Measurements from ENCODE around the gene MROH8. TPM values are rescaled to one million over a fixed set of nuclear protein-coding genes. Genes with fewer than 3 reads are reported as not detected.

MROH8 gene
- total and polyA plus RNA-seq, 2 of the 13 experiments (the other 11 are each of a cell fraction or from before 2014, with no cell fraction given) = 2.6 to 5.5 TPM

DNA sequence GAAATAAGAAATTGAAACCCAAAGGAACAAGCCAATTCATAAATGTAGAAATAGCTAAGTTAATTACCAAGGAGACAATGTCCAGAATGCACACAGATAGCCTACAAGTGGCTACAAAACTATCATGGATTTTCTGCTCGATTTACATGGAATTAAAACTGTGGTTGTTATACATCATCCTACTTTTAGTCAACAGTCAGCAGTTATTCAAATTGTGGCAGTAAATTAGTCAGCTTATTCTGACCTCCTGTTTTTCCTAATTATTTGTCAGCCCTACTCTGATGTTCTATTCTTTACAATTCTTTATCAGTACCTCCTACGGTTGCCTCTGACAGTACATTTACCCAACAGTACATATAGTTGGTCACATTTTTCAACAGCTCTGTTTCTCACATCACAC lies 113.2 kb downstream of the MROH8 start:
- ATAC-seq (no peak), DNase-seq (ENCODE audit: low spot score) (no peak), FAIRE-seq (no peak)
- intact Hi-C loops (cut with micrococcal nuclease; ENCODE audit: unreplicated experiment) = no loop called here
- BruUV-seq (replicated peaks) = TSS peak; percentile 42
- Histone ChIP-seq H3K9ac (ENCODE audit: insufficient read depth, low read depth, low read length) (no peak overlapping the region), H4K20me1 (ENCODE audit: insufficient read depth, low read length) (no peaks in the 10 kb centered on the region), H3K36me3 (replicated peaks in 1 of 2; ENCODE audit: control insufficient read depth in 1 of 2, insufficient read depth in 2 of 2, low read length in 2 of 2) (peaks cover 18 to 51% of the 10 kb centered on the region in 2 experiments), H3K4me3 (replicated peaks in 1 of 3; ENCODE audit: insufficient read depth in 1 of 3, low read depth in 2 of 3, low read length in 3 of 3) (no peak overlapping the region), H3K4me2 (ENCODE audit: low read depth, low read length) (no peak overlapping the region), H2AFZ (ENCODE audit: low read length) (no peak overlapping the region), H3K27me3 (ENCODE audit: control insufficient read depth in 1 of 2, insufficient read depth in 2 of 2, low read length in 2 of 2) (no peaks in the 10 kb centered on the region), H3K9me3 (ENCODE audit: low read length) (no peaks in the 10 kb centered on the region), H3K79me2 (ENCODE audit: insufficient read depth, low read length) (no peaks in the 10 kb centered on the region), H3K4me1 (ENCODE audit: insufficient read depth, low read length) (no peaks in the 10 kb centered on the region), H3K27ac (ENCODE audit: extremely low read length, insufficient read depth, low read length) (no peak overlapping the region)
- ChIA-PET POLR2A (no interaction called here), CTCF (ENCODE audit: low intra/inter-chr PET ratio, low total read pairs) (no interaction called here)
- in situ Hi-C loops (cut with HindIII; ENCODE audit: extremely low pct_ligation_motif_present, low pct_unique_long_range_greater_than_20kb) = no loop called here
- WGBS (ENCODE audit: low lambda C conversion rate) = 92% methylated on average over 2 of the region's 2 CpGs
- no peak for TF ChIP-seq ZNF709 (CRISPR knock-in tag; IDR thresholded peaks at IDR 0.05)
- TF ChIP-seq MAFK (conservative IDR thresholded peaks at IDR 0.05 in 1 of 2, IDR thresholded peaks at IDR 0.05 in 1 of 2; ENCODE audit: low read length in 2 of 2) = peak; percentile 90 to 94
- TF ChIP-seq ZNF501 (CRISPR knock-in tag; IDR thresholded peaks at IDR 0.05) = no peak
- TF ChIP-seq, protein P1, sequence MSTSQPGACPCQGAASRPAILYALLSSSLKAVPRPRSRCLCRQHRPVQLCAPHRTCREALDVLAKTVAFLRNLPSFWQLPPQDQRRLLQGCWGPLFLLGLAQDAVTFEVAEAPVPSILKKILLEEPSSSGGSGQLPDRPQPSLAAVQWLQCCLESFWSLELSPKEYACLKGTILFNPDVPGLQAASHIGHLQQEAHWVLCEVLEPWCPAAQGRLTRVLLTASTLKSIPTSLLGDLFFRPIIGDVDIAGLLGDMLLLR (CRISPR knock-in tag; IDR thresholded peaks at IDR 0.05) = no peak
- peak; percentile 91 for TF ChIP-seq MAFF (IDR thresholded peaks at IDR 0.05; ENCODE audit: low read depth, low read length)
- no peak for TF ChIP-seq HIVEP1 (CRISPR knock-in tag; IDR thresholded peaks at IDR 0.05)

DNA sequence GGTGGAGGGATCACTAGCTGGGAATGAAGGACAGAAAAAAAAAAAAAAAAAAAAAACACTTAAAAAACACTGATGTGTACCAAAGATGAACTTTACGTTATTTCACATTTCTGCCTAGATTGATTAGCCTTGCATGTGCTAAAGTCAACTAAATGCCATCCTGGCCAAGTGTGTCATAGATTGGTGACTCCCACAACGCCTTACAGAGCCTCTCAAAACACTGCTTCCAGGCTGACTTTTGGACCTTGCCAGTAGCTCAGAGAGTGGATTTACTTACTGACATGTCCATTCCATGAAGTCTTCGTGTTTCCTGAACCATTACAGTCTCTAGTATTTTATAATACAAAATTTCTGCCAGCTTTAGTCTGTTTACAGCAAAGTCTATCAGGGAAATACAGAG lies 124.1 kb downstream of the MROH8 start:
- no peak for DNase-seq (ENCODE audit: low spot score)
- no peak; the same call in 2 of the 3 replicates for ATAC-seq
- POLR2A ChIA-PET = no interaction called here
- Histone ChIP-seq H3K27me3 (ENCODE audit: control insufficient read depth in 1 of 2, insufficient read depth in 2 of 2, low read length in 2 of 2) (no peaks in the 10 kb centered on the region), H3K9me3 (ENCODE audit: low read length) (no peaks in the 10 kb centered on the region), H2AFZ (ENCODE audit: low read length) (no peak overlapping the region), H3K36me3 (replicated peaks in 1 of 2; ENCODE audit: control insufficient read depth in 1 of 2, insufficient read depth in 2 of 2, low read length in 2 of 2) (peaks cover 14 to 57% of the 10 kb centered on the region in 2 experiments), H4K20me1 (ENCODE audit: insufficient read depth, low read length) (no peaks in the 10 kb centered on the region), H3K4me3 (replicated peaks in 1 of 3; ENCODE audit: insufficient read depth in 1 of 3, low read depth in 2 of 3, low read length in 3 of 3) (no peak overlapping the region), H3K27ac (ENCODE audit: extremely low read length, insufficient read depth, low read length) (no peak overlapping the region), H3K4me1 (ENCODE audit: insufficient read depth, low read length) (no peaks in the 10 kb centered on the region), H3K9ac (ENCODE audit: insufficient read depth, low read depth, low read length) (no peak overlapping the region), H3K79me2 (ENCODE audit: insufficient read depth, low read length) (no peaks in the 10 kb centered on the region), H3K4me2 (ENCODE audit: low read depth, low read length) (no peak overlapping the region)
- intact Hi-C loops (cut with micrococcal nuclease; ENCODE audit: unreplicated experiment) (no loop called here), in situ Hi-C loops (cut with HindIII; ENCODE audit: extremely low pct_ligation_motif_present, low pct_unique_long_range_greater_than_20kb) (no loop called here)
- CTCF ChIA-PET (ENCODE audit: low intra/inter-chr PET ratio, low total read pairs) = no interaction called here
- no peak for FAIRE-seq
- 97% methylated on average over 3 of the region's 3 CpGs for WGBS (ENCODE audit: low lambda C conversion rate)
- TSS peak; percentile 23 for BruUV-seq (replicated peaks)
- TF ChIP-seq ZNF343 (CRISPR knock-in tag; IDR thresholded peaks at IDR 0.05) (no peak), BORCS8-MEF2B (CRISPR knock-in tag; IDR thresholded peaks at IDR 0.05) (no peak), ZNF790 (CRISPR knock-in tag; IDR thresholded peaks at IDR 0.05; ENCODE audit: borderline replicate concordance) (no peak), HDAC2 (CRISPR knock-in tag; IDR thresholded peaks at IDR 0.05) (no peak), ZNF7 (CRISPR knock-in tag; IDR thresholded peaks at IDR 0.05) (no peak), ATF7-NPFF (CRISPR knock-in tag; IDR thresholded peaks at IDR 0.05; ENCODE audit: low read depth) (no peak), ZNF331 (CRISPR knock-in tag; IDR thresholded peaks at IDR 0.05) (no peak), SRSF1 (optimal IDR thresholded peaks at IDR 0.05; ENCODE audit: low read depth, low read length) (no peak)
- TF ChIP-seq, protein P2, sequence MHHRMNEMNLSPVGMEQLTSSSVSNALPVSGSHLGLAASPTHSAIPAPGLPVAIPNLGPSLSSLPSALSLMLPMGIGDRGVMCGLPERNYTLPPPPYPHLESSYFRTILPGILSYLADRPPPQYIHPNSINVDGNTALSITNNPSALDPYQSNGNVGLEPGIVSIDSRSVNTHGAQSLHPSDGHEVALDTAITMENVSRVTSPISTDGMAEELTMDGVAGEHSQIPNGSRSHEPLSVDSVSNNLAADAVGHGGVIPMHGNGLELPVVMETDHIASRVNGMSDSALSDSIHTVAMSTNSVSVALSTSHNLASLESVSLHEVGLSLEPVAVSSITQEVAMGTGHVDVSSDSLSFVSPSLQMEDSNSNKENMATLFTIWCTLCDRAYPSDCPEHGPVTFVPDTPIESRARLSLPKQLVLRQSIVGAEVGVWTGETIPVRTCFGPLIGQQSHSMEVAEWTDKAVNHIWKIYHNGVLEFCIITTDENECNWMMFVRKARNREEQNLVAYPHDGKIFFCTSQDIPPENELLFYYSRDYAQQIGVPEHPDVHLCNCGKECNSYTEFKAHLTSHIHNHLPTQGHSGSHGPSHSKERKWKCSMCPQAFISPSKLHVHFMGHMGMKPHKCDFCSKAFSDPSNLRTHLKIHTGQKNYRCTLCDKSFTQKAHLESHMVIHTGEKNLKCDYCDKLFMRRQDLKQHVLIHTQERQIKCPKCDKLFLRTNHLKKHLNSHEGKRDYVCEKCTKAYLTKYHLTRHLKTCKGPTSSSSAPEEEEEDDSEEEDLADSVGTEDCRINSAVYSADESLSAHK (CRISPR knock-in tag; IDR thresholded peaks at IDR 0.05; ENCODE audit: borderline replicate concordance) = no peak
- TF ChIP-seq, protein P3, sequence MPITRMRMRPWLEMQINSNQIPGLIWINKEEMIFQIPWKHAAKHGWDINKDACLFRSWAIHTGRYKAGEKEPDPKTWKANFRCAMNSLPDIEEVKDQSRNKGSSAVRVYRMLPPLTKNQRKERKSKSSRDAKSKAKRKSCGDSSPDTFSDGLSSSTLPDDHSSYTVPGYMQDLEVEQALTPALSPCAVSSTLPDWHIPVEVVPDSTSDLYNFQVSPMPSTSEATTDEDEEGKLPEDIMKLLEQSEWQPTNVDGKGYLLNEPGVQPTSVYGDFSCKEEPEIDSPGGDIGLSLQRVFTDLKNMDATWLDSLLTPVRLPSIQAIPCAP (CRISPR knock-in tag; IDR thresholded peaks at IDR 0.05; ENCODE audit: low read depth) = no peak

Data from HepG2 (cell line).